NCI-H510A treated with DMSO at 0.1 percent for 48 hours (cell line): Measurements from ENCODE around the gene BCL2L12.
"Not testable (repeated sequence)": the region's sequence is repeated elsewhere in the genome, so short reads cannot be mapped to it uniquely, and the experiment has no call there.

Experiments
- DNase-seq: peaks from one replicate; lab custom pipeline; 2025; lab: John Stamatoyannopoulos, UW

BCL2L12 gene

GRCh38 chr19:49713236-49713845 lies 47.6 kb downstream of the BCL2L12 start:
- DNase-seq = no peak

GRCh38 chr19:49716154-49716553 lies 50.4 kb downstream of the BCL2L12 start:
- no peak for DNase-seq

- DNase-seq = no peak
Measured at GRCh38 chr19:49718511-49718910, 52.8 kb downstream of the BCL2L12 start.

DNA sequence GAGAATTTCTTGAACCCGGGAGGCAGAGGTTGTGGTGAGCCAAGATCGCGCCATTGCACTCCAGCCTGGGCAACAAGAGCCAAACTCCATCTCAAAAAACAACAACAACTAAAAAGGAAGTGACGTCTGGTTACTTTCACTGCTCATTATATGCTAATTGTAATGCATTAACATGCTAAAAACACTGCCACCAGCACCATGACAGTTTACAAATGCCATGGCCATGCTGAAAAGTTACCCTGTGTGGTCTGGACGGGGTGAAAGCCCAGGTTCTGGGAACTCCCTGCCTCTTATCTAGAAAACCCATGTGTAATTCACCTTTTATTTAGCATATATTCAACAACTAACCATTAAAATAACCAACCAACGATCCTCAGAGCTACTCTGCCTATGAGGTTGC lies 53.3 kb downstream of the BCL2L12 start:
- DNase-seq = no peak

GRCh38 chr19:49719420-49719819 lies 53.7 kb downstream of the BCL2L12 start:
- DNase-seq = not testable (repeated sequence)
